WTC11 (cell line): ENCODE data around the gene BMF.

Experiments used
- CBFB ChIP-seq: sonication (generic); formaldehyde crosslinking; IDR thresholded peaks from 2 replicates; pipeline ENCODE4 v1.8.1; 2022; ENCODE audit warnings: mild to moderate bottlenecking, low read depth, missing genetic modification reagents
- CREB1 ChIP-seq: sonication (generic); formaldehyde crosslinking; IDR thresholded peaks from 2 replicates; pipeline ENCODE4 v1.8.0; 2023; ENCODE audit warnings: mild to moderate bottlenecking, missing genetic modification reagents
- ESRRA ChIP-seq: sonication (generic); formaldehyde crosslinking; IDR thresholded peaks from 2 replicates; pipeline ENCODE4 v1.8.1; 2022; ENCODE audit warnings: mild to moderate bottlenecking, missing genetic modification reagents, borderline replicate concordance
- MAX ChIP-seq: sonication (generic); formaldehyde crosslinking; IDR thresholded peaks from 2 replicates; pipeline ENCODE4 v1.8.0; 2022; ENCODE audit warnings: mild to moderate bottlenecking, missing genetic modification reagents
- MLX ChIP-seq: sonication (generic); formaldehyde crosslinking; IDR thresholded peaks from 2 replicates; pipeline ENCODE4 v1.8.1; 2023; ENCODE audit warnings: mild to moderate bottlenecking, missing genetic modification reagents, moderate library complexity
- NFE2L1 ChIP-seq: sonication (generic); formaldehyde crosslinking; IDR thresholded peaks from 2 replicates; pipeline ENCODE4 v1.8.1; 2023; ENCODE audit warnings: missing genetic modification reagents
- SP1 ChIP-seq: sonication (generic); formaldehyde crosslinking; conservative IDR thresholded peaks from 2 replicates; pipeline ENCODE4 v1.8.1; 2022; ENCODE audit warnings: missing genetic modification reagents
- TF ChIP-seq, protein P1 (sequence below): sonication (generic); formaldehyde crosslinking; conservative IDR thresholded peaks from 2 replicates; pipeline ENCODE4 v1.8.1; 2023; ENCODE audit warnings: mild to moderate bottlenecking, low read depth, missing genetic modification reagents, moderate library complexity
- TF ChIP-seq, protein P2 (sequence below): fragments of 200-600 bp; IDR thresholded peaks from 2 replicates; pipeline ENCODE4 v1.8.0; 2022; ENCODE audit warnings: antibody characterized with exemption

GRCh38 chr15:40149339-40149738 lies 40.7 kb upstream of the BMF start:
- no peak for TF ChIP-seq SP1
- no peak for TF ChIP-seq CBFB
- no peak for TF ChIP-seq MLX (CRISPR knock-in tag)
- no peak for TF ChIP-seq NFE2L1 (CRISPR knock-in tag)
- TF ChIP-seq, protein P1, sequence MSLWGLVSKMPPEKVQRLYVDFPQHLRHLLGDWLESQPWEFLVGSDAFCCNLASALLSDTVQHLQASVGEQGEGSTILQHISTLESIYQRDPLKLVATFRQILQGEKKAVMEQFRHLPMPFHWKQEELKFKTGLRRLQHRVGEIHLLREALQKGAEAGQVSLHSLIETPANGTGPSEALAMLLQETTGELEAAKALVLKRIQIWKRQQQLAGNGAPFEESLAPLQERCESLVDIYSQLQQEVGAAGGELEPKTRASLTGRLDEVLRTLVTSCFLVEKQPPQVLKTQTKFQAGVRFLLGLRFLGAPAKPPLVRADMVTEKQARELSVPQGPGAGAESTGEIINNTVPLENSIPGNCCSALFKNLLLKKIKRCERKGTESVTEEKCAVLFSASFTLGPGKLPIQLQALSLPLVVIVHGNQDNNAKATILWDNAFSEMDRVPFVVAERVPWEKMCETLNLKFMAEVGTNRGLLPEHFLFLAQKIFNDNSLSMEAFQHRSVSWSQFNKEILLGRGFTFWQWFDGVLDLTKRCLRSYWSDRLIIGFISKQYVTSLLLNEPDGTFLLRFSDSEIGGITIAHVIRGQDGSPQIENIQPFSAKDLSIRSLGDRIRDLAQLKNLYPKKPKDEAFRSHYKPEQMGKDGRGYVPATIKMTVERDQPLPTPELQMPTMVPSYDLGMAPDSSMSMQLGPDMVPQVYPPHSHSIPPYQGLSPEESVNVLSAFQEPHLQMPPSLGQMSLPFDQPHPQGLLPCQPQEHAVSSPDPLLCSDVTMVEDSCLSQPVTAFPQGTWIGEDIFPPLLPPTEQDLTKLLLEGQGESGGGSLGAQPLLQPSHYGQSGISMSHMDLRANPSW (CRISPR knock-in tag) = no peak
- no peak for TF ChIP-seq MAX (CRISPR knock-in tag)
- no peak for TF ChIP-seq ESRRA (CRISPR knock-in tag)
- TF ChIP-seq, protein P2, sequence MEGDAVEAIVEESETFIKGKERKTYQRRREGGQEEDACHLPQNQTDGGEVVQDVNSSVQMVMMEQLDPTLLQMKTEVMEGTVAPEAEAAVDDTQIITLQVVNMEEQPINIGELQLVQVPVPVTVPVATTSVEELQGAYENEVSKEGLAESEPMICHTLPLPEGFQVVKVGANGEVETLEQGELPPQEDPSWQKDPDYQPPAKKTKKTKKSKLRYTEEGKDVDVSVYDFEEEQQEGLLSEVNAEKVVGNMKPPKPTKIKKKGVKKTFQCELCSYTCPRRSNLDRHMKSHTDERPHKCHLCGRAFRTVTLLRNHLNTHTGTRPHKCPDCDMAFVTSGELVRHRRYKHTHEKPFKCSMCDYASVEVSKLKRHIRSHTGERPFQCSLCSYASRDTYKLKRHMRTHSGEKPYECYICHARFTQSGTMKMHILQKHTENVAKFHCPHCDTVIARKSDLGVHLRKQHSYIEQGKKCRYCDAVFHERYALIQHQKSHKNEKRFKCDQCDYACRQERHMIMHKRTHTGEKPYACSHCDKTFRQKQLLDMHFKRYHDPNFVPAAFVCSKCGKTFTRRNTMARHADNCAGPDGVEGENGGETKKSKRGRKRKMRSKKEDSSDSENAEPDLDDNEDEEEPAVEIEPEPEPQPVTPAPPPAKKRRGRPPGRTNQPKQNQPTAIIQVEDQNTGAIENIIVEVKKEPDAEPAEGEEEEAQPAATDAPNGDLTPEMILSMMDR = no peak
- TF ChIP-seq CREB1 (CRISPR knock-in tag) = no peak
